A673 (cell line): ENCODE data around the gene ATP8A1.

Experiments used
- EZH2 ChIP-seq: fragments of 200-600 bp; sonication (generic); IDR thresholded peaks from 2 replicates; pipeline ENCODE4 v1.6.1; 2017; ENCODE audit warnings: borderline replicate concordance, low read depth, mild to moderate bottlenecking, mixed read lengths, antibody characterized with exemption, low read length; ENCODE audit not compliant: poor library complexity, severe bottlenecking
- TF ChIP-seq, protein P1 (sequence below): fragments of 300-800, 200-600 bp; sonication (generic); conservative IDR thresholded peaks from 2 replicates; pipeline ENCODE4 v1.5.1; 2017; ENCODE audit warnings: low read depth, mild to moderate bottlenecking, antibody characterized with exemption, low read length, moderate library complexity, mixed read lengths

DNA sequence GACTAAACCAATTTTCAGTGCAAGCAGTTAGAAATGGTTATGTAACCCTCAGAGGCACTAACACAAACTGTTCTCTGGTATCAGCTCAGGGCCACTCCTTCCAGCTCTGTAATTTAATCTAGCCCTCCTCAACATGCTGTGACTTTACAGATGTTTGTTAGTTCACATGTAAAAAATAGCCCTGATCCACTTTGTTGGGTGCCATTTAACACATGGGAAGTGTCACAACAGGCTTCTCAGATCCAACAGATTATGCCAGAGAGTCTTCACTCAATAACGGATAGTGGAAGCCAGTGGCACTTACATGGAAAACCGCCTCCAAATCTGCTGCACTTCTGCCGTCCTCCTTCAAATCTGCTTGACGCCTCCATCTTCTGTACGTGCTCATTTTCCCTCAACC, 51.6 kb downstream of the ATP8A1 start:
- no peak for TF ChIP-seq EZH2
- TF ChIP-seq, protein P1, sequence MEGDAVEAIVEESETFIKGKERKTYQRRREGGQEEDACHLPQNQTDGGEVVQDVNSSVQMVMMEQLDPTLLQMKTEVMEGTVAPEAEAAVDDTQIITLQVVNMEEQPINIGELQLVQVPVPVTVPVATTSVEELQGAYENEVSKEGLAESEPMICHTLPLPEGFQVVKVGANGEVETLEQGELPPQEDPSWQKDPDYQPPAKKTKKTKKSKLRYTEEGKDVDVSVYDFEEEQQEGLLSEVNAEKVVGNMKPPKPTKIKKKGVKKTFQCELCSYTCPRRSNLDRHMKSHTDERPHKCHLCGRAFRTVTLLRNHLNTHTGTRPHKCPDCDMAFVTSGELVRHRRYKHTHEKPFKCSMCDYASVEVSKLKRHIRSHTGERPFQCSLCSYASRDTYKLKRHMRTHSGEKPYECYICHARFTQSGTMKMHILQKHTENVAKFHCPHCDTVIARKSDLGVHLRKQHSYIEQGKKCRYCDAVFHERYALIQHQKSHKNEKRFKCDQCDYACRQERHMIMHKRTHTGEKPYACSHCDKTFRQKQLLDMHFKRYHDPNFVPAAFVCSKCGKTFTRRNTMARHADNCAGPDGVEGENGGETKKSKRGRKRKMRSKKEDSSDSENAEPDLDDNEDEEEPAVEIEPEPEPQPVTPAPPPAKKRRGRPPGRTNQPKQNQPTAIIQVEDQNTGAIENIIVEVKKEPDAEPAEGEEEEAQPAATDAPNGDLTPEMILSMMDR: no peak
